Mammary epithelial cell (primary cell): ENCODE data around the gene ADGRV1.

ENCODE experiments used
- EZH2 ChIP-seq: IDR thresholded peaks from 2 replicates; pipeline ENCODE4 v1.6.1; 2012; ENCODE audit warnings: low read length, inconsistent platforms, borderline replicate concordance
- TF ChIP-seq, protein P1 (sequence below), 2 donors: IDR thresholded peaks in 1 of 2; conservative IDR thresholded peaks in 1 of 2; 2 replicates each; pipeline ENCODE4 v1.5.1; 2011 to 2012; ENCODE audit warnings: inconsistent platforms in 2 of 2, low read length in 2 of 2, mild to moderate bottlenecking in 2 of 2, control low read depth in 1 of 2, low read depth in 1 of 2; ENCODE audit not compliant: insufficient read depth in 1 of 2; ENCODE audit errors: extremely low read depth in 1 of 2

DNA sequence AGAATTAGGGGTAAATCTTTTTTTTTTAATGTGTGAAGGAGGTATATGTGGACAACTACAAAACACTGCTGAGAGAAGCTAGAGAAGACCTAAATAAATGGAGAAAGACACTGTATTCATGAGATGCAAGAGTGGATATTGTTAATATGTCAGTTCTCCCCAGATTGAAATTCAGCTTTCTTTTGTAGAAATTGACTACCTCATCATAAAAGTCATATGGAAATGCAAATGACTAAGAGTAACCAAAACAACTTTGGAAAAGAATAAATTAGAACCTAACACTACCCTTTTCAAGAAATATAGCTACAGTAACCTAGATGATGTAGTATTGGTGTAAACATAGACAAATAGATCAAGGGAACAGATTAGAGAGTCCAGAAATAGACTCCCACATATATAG lies 400.7 kb downstream of the ADGRV1 start:
- TF ChIP-seq, protein P1, sequence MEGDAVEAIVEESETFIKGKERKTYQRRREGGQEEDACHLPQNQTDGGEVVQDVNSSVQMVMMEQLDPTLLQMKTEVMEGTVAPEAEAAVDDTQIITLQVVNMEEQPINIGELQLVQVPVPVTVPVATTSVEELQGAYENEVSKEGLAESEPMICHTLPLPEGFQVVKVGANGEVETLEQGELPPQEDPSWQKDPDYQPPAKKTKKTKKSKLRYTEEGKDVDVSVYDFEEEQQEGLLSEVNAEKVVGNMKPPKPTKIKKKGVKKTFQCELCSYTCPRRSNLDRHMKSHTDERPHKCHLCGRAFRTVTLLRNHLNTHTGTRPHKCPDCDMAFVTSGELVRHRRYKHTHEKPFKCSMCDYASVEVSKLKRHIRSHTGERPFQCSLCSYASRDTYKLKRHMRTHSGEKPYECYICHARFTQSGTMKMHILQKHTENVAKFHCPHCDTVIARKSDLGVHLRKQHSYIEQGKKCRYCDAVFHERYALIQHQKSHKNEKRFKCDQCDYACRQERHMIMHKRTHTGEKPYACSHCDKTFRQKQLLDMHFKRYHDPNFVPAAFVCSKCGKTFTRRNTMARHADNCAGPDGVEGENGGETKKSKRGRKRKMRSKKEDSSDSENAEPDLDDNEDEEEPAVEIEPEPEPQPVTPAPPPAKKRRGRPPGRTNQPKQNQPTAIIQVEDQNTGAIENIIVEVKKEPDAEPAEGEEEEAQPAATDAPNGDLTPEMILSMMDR (conservative IDR thresholded peaks at IDR 0.05 in 1 of 2, IDR thresholded peaks at IDR 0.05 in 1 of 2; ENCODE audit: extremely low read depth in 1 of 2, insufficient read depth in 1 of 2, low read depth in 1 of 2, low read length in 2 of 2): no peak
- TF ChIP-seq EZH2: no peak
